AG04449 (cell line): Measurements from ENCODE around the gene SHF.

ENCODE experiments used
- CTCF ChIA-PET: fragments of 350-600 bp; formaldehyde crosslinking; extraction: SDS; loops from one replicate; lab custom pipeline; 2021; ENCODE audit warnings: antibody characterized with exemption; lab: Yijun Ruan, JAX
- POLR2A ChIA-PET: fragments of 400-600, 350-600 bp; formaldehyde crosslinking; extraction: SDS; loops from one replicate; lab custom pipeline; 2020; ENCODE audit warnings: antibody characterized with exemption, inconsistent platforms; lab: Yijun Ruan, JAX
- DNase-seq: peaks from one replicate; pipeline ENCODE4 v3.0.0-alpha.2; 2010; ENCODE audit warnings: low read depth, low spot score
- H3K4me3 ChIP-seq: 2 replicates; pipeline ENCODE4 v1.5.1; 2011; ENCODE audit warnings: low read depth, mild to moderate bottlenecking, control low read depth, low read length
- CTCF ChIP-seq: IDR thresholded peaks from one replicate; pipeline ENCODE4 v1.5.1; 2011; ENCODE audit warnings: mild to moderate bottlenecking, moderate library complexity, low read length, control low read depth, inconsistent platforms; ENCODE audit not compliant: insufficient read depth; ENCODE audit errors: missing control alignments

Gene SHF

GRCh38 chr15:45132844-45133560, 54.8 kb downstream of the SHF start:
- CTCF ChIA-PET, result interaction anchor here (0.9 to 11.5 kb wide), 5 partner anchors 12 to 266 kb away, joined by 3 to 129 read pairs (median 4); no protein-coding TSS in a partner anchor
- no peak for DNase-seq
- H3K4me3 ChIP-seq, result no peak overlapping the region
- no peak for TF ChIP-seq CTCF
- POLR2A ChIA-PET, result interaction anchor here (1.0 kb wide), 1 partner anchor 24 kb away, joined by 5 read pairs; no protein-coding TSS in a partner anchor

DNA sequence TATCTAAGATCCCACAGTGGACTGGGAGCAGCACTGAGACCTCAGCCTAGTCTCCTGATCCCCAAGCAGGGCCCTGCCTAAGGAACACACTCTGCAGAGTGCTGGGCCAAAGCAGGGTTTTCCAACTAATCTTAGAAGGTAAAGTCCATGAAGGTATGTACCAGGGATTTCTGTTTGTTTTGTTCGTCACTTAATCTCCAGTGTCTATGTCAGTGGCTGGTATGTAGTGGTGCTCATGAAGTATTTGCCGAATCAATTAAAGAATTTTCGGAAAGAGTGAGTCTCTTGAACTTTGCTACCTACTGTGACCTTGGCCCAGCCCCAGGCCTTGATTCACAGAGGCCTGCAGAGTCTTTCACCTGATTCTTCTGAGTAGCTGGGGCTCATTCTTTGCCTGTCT, 56.3 kb downstream of the SHF start:
- no peak overlapping the region for H3K4me3 ChIP-seq
- CTCF ChIA-PET, result interaction anchor here (1.3 to 11.5 kb wide), 3 partner anchors 10 to 67 kb away, joined by 3 to 129 read pairs (median 5); no protein-coding TSS in a partner anchor
- DNase-seq, result no peak
- TF ChIP-seq CTCF, result no peak
- POLR2A ChIA-PET, result no interaction called here

GRCh38 chr15:45130291-45131000, 57.3 kb downstream of the SHF start:
- H3K4me3 ChIP-seq, result no peak overlapping the region
- no peak for TF ChIP-seq CTCF
- ChIA-PET POLR2A (no interaction called here), CTCF (interaction anchor here (1.3 to 11.5 kb wide), 2 partner anchors 9 to 68 kb away, joined by 3 to 129 read pairs; no protein-coding TSS in a partner anchor)
- no peak for DNase-seq

DNA sequence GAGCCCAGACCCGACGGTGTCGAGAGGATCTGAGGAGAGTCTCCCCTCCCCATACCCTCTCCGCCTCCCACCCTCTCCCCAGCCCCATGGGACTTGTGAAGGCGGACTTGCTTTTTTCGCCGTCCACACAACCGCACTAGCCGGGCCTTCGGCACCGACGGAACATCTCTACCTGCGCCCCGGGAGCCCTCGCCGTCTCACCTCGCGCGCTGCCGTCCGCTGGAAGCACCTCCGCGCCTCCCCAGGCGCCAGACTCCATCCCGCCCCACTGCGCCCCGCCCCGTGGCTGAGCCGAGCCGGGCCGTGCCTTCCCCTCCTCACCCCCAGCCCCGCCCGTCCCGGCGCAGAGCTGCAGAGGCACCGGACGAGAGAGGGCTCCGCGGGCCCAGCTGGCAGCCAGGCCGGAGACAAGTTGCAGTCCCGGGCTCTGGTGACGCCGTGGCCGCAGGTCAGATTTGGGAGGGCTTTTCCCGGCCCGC, 58.1 kb downstream of the SHF start, which contains the start of the genes DUOX1 and DUOXA1:
Gene DUOX1, plus strand, starts transcription at position 344 of the 479 bp plus-strand sequence. CDS start 1,973 bp downstream, outside the sequence.
Gene DUOXA1, minus strand, starts transcription at position 229 of the 479 bp plus-strand sequence. CDS start 6,865 bp downstream, outside the sequence.
- CTCF ChIA-PET, result interaction anchor here (11.5 kb wide), 1 partner anchor 8 kb away, joined by 129 read pairs; no protein-coding TSS in a partner anchor
- POLR2A ChIA-PET, result no interaction called here
- no peak for TF ChIP-seq CTCF
- H3K4me3 ChIP-seq, result no peak within 1 kb of the TSS
- no peak for DNase-seq

DNA sequence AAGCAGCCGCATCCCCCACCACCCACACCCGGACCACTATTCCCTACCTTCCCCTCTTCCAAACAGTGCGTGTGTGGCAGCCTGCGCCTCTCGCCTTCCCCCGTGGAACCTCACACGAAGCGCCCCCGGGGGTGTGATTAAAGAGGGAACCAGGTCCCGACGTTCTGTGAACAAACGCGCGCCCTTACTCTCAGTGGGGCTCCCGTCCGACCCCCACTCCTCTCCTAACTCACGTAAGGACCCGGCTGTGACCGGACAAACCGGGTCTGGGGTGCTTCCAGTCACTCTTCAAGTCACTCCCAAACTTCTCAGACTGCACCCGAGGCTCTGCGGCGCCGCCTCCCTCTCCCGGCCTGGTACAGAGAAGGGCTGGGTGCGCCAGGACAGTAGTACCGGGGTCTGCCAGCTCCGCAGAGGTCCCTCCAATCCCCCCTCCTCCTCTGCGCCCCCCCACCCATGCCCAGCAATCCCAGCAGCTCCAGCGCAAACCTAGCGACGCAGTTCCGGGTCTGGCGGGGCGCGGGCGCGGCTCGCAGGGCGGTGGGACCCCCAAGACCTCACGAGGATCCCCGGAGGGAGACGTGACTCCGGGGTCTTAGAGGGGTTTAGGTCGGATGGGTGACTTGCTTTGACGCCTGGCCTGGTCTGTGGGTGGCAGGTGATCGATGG, 58.7 kb downstream of the SHF start:
- no peak for DNase-seq
- POLR2A ChIA-PET, result no interaction called here
- H3K4me3 ChIP-seq, result no peak overlapping the region
- CTCF ChIA-PET, result interaction anchor here (11.5 kb wide), 1 partner anchor 8 kb away, joined by 129 read pairs; no protein-coding TSS in a partner anchor
- TF ChIP-seq CTCF, result no peak
